ENCODE data around the gene ABHD17B. TPM values are rescaled to one million over a fixed set of nuclear protein-coding genes. Genes with fewer than 3 reads are reported as not detected.

Gene ABHD17B
- total RNA-seq, 1 donor from 2014 or later, result 24.7 TPM

DNA sequence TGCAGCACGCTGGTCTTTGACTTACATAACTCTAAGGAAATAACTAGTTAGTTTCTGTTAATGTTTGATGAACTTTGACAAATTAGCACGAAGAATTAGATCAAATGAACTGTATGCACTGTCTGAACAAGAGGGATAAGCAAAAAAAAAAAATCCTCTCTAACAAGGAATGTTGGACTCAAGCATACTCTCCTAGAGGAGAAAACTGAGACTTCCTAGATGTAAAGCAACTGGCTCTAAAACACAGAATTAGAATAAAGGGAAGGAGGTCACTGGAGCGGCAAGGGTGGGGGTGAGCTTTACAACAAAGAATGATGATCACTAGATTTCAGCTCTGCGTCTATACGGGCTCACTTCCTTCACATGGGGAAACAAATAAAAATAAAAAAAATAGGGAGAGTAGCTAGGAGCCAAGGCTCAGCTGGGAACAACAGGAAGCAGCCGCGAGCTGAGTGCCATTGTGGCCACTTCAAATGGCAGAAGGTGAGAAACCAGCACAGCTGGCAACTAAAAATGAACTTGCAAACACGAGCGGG is 94.0 kb downstream of the ABHD17B start:
- TF ChIP-seq, protein P1, sequence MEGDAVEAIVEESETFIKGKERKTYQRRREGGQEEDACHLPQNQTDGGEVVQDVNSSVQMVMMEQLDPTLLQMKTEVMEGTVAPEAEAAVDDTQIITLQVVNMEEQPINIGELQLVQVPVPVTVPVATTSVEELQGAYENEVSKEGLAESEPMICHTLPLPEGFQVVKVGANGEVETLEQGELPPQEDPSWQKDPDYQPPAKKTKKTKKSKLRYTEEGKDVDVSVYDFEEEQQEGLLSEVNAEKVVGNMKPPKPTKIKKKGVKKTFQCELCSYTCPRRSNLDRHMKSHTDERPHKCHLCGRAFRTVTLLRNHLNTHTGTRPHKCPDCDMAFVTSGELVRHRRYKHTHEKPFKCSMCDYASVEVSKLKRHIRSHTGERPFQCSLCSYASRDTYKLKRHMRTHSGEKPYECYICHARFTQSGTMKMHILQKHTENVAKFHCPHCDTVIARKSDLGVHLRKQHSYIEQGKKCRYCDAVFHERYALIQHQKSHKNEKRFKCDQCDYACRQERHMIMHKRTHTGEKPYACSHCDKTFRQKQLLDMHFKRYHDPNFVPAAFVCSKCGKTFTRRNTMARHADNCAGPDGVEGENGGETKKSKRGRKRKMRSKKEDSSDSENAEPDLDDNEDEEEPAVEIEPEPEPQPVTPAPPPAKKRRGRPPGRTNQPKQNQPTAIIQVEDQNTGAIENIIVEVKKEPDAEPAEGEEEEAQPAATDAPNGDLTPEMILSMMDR (IDR thresholded peaks at IDR 0.05; ENCODE audit: insufficient read depth, low read length, severe bottlenecking), result no peak
- Histone ChIP-seq H3K4me3 (ENCODE audit: low read depth, low read length) (no peak overlapping the region), H3K36me3 (ENCODE audit: control insufficient read depth, insufficient read depth, low read length) (no peaks in the 10 kb centered on the region), H3K27me3 (ENCODE audit: control insufficient read depth, insufficient read depth, low read length) (no peaks in the 10 kb centered on the region)
- DNase-seq (ENCODE audit: low read depth) (no peak), FAIRE-seq (no peak)

Other genes starting within 250 kb of the ABHD17B start
- 37.6 and 58.8 TPM in 2 replicates for gene CEMIP2, start 142.7 kb downstream of the ABHD17B start, total RNA-seq
- 11.3 and 14.1 TPM in 2 replicates for gene C9orf85, start 446 bp upstream of the ABHD17B start, total RNA-seq
- not detected in 2 replicates for gene C9orf57, start 149.4 kb upstream of the ABHD17B start, total RNA-seq
- 1.8 and 4.4 TPM in 2 replicates for gene GDA, start 238.2 kb upstream of the ABHD17B start, total RNA-seq

Measured in bronchial epithelial cell (primary cell).